HG03565 (cell line): Measurements from ENCODE around the gene PBX2.
"Not testable (repeated sequence)": the region's sequence is repeated elsewhere in the genome, so short reads cannot be mapped to it uniquely, and the experiment has no call there.

Experiments used
- ATAC-seq: cut with Tn5 transposase; IDR thresholded peaks from one replicate; pipeline ENCODE4 v1.9.1; 2021; ENCODE audit warnings: mild to moderate bottlenecking, moderate library complexity; ENCODE audit not compliant: unreplicated experiment

Gene PBX2

GRCh38 chr6:32187725-32188380 lies 2.1 kb downstream of the PBX2 start:
- ATAC-seq, result not testable (repeated sequence)

- no peak for ATAC-seq
Measured at GRCh38 chr6:32187009-32187709, 2.8 kb downstream of the PBX2 start.

- not testable (repeated sequence) for ATAC-seq
Measured at GRCh38 chr6:32186151-32186840, 3.7 kb downstream of the PBX2 start.

- not testable (repeated sequence) for ATAC-seq
Measured at GRCh38 chr6:32185681-32186131, 4.3 kb downstream of the PBX2 start.

GRCh38 chr6:32184084-32184640 lies 5.8 kb downstream of the PBX2 start, which contains the start of gene AGER:
Gene AGER, minus strand, starts transcription at chr6:32184253. Its CDS starts 31 bp downstream, at chr6:32184222.
- ATAC-seq, result no peak

GRCh38 chr6:32183483-32184083 lies 6.4 kb downstream of the PBX2 start:
- ATAC-seq, result no peak

GRCh38 chr6:32183030-32183429 lies 7.0 kb downstream of the PBX2 start:
- ATAC-seq, result no peak

GRCh38 chr6:32182555-32182981 lies 7.4 kb downstream of the PBX2 start:
- no peak for ATAC-seq

- ATAC-seq, result no peak
Measured at GRCh38 chr6:32181915-32182529, 8.0 kb downstream of the PBX2 start.

GRCh38 chr6:32181148-32181702 lies 8.8 kb downstream of the PBX2 start:
- ATAC-seq, result no peak

GRCh38 chr6:32179766-32180405 lies 10.1 kb downstream of the PBX2 start:
- ATAC-seq, result no peak

- no peak for ATAC-seq
Measured at GRCh38 chr6:32178547-32179440, 11.2 kb downstream of the PBX2 start.

GRCh38 chr6:32177788-32178546 lies 12.0 kb downstream of the PBX2 start, which contains the start of gene RNF5:
Gene RNF5, plus strand, starts transcription at chr6:32178405. Its CDS starts 107 bp downstream, at chr6:32178512.
- peak; percentile 77 for ATAC-seq

GRCh38 chr6:32177183-32177787 lies 12.7 kb downstream of the PBX2 start:
- ATAC-seq, result no peak

- ATAC-seq, result no peak
Measured at GRCh38 chr6:32176476-32177182, 13.4 kb downstream of the PBX2 start.

- ATAC-seq, result peak; percentile 23
Measured at GRCh38 chr6:32175711-32176475, 14.1 kb downstream of the PBX2 start, which contains the start of gene AGPAT1. Gene AGPAT1, minus strand, starts transcription at chr6:32176084. Its CDS starts 4,588 bp downstream, at chr6:32171496.
